Activated gamma-delta T cell treated with Interleukin-2 at 50 U/mL for 16 hours (primary cell): ENCODE results near the gene OBSL1.

Experiments used
- DNase-seq: peaks from one replicate; pipeline ENCODE4 v3.0.0-alpha.2; 2020

The OBSL1 gene

DNA sequence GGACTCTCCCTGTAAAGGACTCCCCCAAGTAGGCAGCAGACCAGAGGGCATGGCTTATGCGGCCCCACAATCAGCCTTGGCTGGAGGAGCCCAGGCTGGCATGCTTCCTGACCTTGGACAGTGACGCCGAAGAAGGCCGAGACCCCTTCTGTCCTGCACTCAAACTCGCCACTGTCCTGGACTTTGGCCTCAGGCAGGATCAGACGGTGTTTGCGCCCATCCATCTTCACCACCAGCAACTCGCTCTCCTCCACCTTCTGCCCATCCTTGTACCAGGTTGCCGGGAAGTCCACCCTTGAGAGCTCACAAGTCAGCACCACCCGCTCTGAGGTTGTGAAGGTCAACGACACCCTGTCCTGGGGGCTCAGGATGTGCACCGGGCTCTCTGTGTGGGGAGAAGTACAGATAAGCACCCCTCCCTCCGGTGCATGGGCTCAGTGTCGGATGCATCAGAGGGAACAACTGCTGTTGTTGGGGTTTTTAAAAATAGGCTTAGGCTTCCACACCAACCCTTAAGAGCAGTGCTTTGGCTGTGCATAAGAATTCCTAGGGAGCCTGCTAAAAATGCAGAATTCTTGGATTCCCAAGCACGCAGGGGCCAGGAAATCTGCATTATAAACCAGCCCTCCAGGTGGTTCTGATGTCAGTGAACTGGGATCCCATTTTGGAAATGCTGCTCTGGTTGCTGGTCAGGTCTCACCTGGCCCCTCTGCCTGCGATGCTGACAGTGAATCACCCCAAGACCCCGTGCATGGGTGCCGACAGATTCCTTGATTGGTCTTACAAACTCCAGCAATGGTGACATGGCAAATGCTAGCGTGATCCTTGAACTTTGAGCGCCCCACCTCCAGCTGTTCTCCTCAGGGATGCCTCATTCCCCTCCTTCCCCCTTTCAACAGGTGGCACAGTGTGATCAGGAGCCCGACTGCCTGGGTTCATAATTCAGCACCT lies 5.9 kb downstream of the OBSL1 start:
- DNase-seq, result no peak

- DNase-seq, result no peak
Observed at GRCh38 chr2:219563271-219563928, 7.9 kb downstream of the OBSL1 start.

DNA sequence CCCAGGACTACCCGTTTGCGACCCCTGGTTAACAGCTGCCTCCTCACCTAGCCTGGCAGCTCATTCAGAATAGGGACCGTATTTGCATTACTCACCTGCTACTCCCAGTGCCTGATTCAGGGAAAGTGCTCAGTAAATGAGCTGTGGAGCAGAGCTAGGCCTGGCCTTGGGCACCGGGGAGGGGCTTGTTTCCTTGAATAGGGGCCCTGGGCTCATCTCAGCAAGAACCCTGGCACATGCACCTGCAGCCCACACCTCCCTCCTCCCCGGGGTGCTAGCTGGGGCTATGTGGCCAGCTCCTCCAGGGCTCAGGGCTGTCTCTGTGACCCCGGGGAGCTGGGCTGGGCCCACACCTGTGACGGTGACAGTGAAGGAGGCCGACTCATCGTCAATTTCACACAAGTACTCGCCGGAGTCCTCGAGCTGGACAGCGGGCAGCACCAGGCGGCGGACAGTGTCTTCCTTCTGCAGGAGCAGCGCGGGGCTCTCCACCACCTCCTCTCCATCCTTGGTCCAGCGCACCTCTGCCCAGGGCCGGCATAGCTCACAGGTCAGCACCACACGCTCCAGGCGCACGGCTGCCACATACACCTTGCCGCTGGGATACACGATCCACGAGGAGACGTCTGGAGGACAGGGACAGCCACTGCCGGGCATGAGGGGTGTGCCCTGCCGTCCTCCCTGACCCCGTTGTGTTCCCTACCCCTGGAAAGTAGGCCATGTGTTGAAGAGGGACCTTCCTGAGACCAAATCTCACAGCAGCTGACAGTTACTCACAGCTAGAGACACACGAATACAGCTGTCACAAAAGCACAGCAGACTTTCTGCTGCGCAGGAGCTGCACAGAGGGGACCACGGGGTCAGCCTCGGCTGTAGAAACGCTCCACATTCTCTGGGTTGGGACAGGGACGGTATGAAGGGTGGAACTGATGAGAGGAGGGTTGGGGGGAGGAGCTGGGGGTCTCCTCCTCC lies 9.0 kb downstream of the OBSL1 start:
- no peak for DNase-seq

DNA sequence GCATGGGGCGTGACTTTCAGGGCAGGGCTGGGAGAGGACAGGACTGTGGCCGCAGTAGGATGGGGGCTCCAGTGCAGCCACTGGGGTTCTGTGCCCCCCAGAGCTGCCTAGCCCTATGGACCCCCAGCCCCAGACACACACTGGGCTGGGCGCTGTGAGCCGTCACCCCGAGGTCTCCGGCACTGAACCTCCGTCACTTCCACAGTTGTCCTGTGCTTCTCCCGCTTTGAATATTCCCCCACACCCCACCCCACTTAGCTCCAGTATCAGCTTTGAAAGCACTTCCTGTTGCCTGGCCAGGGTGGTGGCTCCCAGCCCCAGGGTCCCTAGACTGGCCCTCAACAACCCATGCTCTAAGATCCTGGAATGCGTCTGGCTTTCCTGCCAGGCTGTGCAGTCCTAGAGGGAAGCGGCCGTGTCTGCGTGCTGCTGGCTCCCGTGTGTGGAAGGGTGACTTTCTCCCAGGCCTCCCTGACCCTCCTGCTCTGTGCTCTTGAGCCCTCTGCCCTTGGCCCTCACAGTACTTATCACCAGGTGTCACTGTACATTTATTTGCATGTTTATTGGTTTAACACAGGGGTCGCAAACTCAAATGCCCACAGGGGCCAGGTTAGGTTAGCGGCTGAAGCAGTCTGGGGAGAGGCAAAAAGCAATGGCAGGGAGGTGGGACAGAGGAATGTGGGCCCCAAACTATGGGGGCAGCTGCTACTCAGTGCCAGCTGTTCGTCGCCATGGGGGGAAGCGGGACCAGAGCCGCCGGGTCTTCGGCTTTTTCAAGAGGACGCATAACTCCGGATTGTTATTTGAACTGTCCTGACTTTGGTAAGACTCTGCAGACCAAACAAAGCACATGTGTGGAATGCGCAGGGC lies 9.9 kb downstream of the OBSL1 start:
- no peak for DNase-seq

DNA sequence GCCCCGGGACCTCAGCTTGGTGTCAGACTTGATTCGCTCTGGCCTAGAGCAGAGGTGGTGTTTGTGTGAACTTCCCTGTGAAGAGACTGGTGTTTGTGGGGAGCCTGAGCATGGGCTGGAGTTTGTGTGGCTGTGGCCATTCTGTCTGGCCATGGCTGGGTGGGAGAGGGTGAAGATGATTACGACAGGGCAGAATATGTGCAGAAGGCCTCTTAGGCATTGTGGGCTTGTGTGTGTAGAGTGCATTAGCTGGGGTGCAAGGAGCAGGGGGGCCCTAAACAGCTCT lies 10.5 kb downstream of the OBSL1 start:
- no peak for DNase-seq

- no peak for DNase-seq
Observed at GRCh38 chr2:219560037-219560892, 11.1 kb downstream of the OBSL1 start.

DNA sequence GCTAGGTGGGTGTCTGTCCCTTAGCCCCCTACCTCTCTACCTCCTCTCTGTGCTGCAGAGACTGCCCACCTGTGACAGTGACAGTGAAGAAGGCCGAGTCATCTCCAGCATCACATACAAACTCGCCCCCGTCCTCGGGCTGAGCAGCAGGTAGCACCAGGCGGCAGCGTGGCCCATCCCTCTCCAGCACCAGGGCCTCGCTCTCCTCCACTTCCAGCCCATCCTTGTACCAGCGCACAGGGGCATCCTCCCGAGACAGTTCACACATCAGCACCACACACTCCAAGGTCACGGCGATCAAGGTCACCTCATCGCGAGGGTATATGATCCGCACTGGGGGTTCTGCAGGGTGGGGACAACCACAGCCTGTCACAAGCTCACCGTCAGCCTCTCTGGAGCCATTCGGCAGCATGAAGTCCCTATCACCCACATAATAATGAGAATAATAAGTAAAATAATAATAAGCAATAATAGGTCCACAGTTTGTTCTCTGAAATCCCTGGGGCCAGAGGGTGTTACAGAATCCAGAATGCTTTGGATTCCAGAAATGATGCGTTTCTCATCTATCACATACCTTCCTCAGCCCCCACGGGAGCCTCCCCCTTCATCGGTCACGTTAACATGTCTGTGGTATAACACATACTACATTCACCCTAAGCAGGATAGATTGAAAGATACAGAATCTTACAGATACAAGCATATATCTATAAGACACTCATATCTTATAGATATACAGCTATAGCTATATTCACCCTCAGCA lies 12.0 kb downstream of the OBSL1 start:
- no peak for DNase-seq

- no peak for DNase-seq
Observed at GRCh38 chr2:219557791-219558785, 13.3 kb downstream of the OBSL1 start.

- DNase-seq, result no peak
Observed at GRCh38 chr2:219557320-219557719, 14.0 kb downstream of the OBSL1 start.

DNA sequence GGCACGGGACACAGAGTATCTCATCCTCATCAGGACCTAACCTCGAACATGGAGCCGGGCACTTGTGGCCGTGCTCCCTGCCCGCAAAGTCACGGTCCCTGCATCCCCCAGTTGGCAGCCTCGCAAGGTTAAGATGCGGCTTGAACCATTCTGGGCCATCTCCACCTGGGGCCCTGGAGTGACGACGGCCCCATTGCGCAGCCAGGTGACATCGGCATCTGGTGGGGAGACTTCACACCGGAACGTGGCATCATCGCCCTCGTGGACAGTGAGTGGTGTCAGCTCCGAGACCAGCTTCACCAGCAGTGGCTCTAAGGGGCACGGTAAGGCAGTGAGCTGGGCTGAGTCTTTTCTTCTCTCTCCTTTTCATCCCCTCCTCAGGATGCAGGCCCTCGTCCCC lies 14.9 kb downstream of the OBSL1 start:
- no peak for DNase-seq

- no peak for DNase-seq
Observed at GRCh38 chr2:219555956-219556355, 15.4 kb downstream of the OBSL1 start.

GRCh38 chr2:219554350-219554749 lies 17.0 kb downstream of the OBSL1 start:
- no peak for DNase-seq

DNA sequence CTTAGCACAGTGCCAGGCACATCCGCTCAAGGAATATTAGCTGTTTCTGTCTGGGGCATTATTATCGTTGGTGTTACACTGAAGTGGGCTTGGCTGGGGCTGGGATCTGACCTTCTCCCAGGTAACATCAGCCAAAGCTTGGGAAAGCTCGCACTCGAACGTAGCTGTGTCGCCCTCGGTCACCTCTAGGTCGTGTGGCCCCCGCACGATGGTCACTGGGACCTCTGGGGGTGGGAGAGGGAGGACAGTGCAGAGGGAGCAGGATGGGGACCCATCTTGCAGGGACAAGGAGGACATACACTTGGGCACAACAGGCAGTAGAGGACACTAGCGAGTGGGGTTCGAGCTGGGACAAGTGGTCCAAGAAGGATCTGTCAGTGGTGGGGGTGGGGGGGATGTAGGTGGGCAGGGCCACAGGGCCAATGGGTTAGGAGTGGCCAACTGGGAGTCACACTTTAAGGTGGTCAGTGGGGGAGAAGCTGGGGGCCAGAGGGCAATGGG lies 17.8 kb downstream of the OBSL1 start:
- DNase-seq, result no peak

DNA sequence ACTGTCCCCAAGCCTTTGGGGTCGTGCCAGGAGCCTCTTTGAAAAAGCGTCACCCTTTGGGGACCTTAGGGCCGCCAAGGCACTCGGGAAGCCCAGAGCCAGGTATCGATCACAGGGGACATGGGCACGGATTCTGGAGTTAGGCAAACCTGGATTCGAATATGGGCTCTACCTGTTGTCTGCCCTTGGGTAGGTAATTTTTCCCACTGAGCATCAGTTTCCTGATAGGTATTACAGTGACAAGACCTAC lies 18.2 kb downstream of the OBSL1 start:
- DNase-seq, result no peak

DNA sequence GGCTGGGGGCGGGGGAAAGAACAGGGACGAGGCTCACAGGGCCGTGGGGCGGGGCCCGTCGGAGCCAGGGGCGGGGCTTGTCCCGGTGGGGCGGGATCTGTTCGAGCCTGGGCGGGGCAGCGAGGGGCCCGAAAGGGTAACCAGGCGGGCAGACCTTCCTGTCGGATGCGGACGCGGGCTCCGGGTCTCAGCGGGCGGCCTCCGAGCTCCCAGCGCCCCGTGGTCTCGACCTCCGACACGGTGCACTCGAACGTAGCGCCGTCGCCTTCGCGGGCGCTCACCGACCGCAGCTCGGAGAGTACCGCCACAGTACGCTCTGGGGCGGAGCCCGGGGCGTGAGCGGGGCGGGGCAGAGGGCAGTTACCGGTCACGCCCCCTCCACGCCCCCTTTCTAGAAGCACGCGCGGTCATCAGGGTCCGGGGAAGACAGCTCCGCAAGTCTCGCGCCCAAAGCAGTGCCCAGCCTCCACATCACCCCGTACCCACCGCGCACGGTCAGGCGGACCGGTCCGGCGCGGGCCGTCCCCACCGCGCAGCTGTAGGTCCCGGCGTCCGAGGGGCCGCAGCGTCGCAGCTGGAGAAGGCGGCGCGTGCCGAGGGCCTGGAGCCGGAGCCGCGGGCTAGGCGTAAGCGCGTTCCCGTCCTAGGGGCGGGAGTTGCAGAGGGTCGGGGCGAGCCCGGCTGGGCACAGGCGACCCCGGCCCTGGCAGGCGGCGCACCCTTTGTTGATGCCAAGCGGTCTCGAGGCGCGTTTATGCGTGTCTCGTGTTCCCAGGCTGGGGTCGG lies 18.8 kb downstream of the OBSL1 start:
- peak; percentile 71 for DNase-seq

- DNase-seq, result no peak
Observed at GRCh38 chr2:219551441-219552381, 19.6 kb downstream of the OBSL1 start.

- no peak for DNase-seq
Observed at GRCh38 chr2:219549619-219550018, 21.7 kb downstream of the OBSL1 start.
